ENCODE data around the gene MOCS1. TPM values are rescaled to one million over a fixed set of nuclear protein-coding genes. Genes with fewer than 3 reads are reported as not detected.
"Not testable (repeated sequence)": the region's sequence is repeated elsewhere in the genome, so short reads cannot be mapped to it uniquely, and the experiment has no call there.

MOCS1 gene
- total and polyA plus RNA-seq, 2 donors (not counting 1 experiment from before 2014, with no cell fraction given): 0.15 TPM; not detected in 1

- H3K27ac ChIP-seq (ENCODE audit: low read length in 2 of 2); H3K79me2 ChIP-seq (ENCODE audit: control insufficient read depth, insufficient read depth, low read length); H3K36me3 ChIP-seq (replicated peaks in 1 of 2; ENCODE audit: control extremely low read depth in 1 of 2, control insufficient read depth in 1 of 2, extremely low read depth in 1 of 2, insufficient read depth in 2 of 2, low read length in 1 of 2); H3K9ac ChIP-seq (ENCODE audit: low read length); H4K20me1 ChIP-seq (ENCODE audit: control insufficient read depth, insufficient read depth, low read length, poor library complexity, severe bottlenecking); H3K27ac Mint-ChIP-seq; H3K4me1 Mint-ChIP-seq; CTCF ChIA-PET; H3K27me3 ChIP-seq (replicated peaks in 1 of 4; ENCODE audit: control extremely low read depth in 1 of 4, control insufficient read depth in 3 of 4, insufficient read depth in 4 of 4, low read length in 3 of 4); H3K9me3 ChIP-seq (ENCODE audit: control extremely low read depth in 1 of 3, control insufficient read depth in 2 of 3, insufficient read depth in 1 of 3, low read length in 2 of 3); DNase-seq; POLR2A ChIA-PET; H3K27me3 Mint-ChIP-seq; intact Hi-C loops (cut with micrococcal nuclease); ATAC-seq (ENCODE audit: low read depth); H2AFZ ChIP-seq (ENCODE audit: insufficient read depth, low read depth, low read length, poor library complexity, severe bottlenecking); H3K4me2 ChIP-seq (replicated peaks; ENCODE audit: low read depth, low read length, poor library complexity, severe bottlenecking); H3K4me1 ChIP-seq (ENCODE audit: control insufficient read depth in 2 of 2, insufficient read depth in 2 of 2, low read length in 2 of 2); H3K4me3 Mint-ChIP-seq; H3K4me3 ChIP-seq (ENCODE audit: control extremely low read depth in 1 of 5, extremely low read depth in 1 of 5, insufficient read depth in 1 of 5, low read depth in 2 of 5, low read length in 4 of 5); H3K9me3 Mint-ChIP-seq (ENCODE audit: insufficient read depth): not testable (repeated sequence)
- 78% methylated on average over 5 of the region's 5 CpGs for WGBS (ENCODE audit: insufficient coverage)
These were observed 36.9 kb upstream of the MOCS1 start for GRCh38 chr6:39971131-39971530.

GRCh38 chr6:39965751-39966150, 31.5 kb upstream of the MOCS1 start:
- ChIA-PET POLR2A (no interaction called here), CTCF (no interaction called here)
- Histone ChIP-seq H3K36me3 (replicated peaks in 1 of 2; ENCODE audit: control extremely low read depth in 1 of 2, control insufficient read depth in 1 of 2, extremely low read depth in 1 of 2, insufficient read depth in 2 of 2, low read length in 1 of 2) (no peaks in the 10 kb centered on the region), H3K4me2 (replicated peaks; ENCODE audit: low read depth, low read length, poor library complexity, severe bottlenecking) (no peak overlapping the region), H4K20me1 (ENCODE audit: control insufficient read depth, insufficient read depth, low read length, poor library complexity, severe bottlenecking) (no peaks in the 10 kb centered on the region), H3K4me3 (ENCODE audit: control extremely low read depth in 1 of 5, extremely low read depth in 1 of 5, insufficient read depth in 1 of 5, low read depth in 2 of 5, low read length in 4 of 5) (no peak overlapping the region), H3K9me3 (ENCODE audit: control extremely low read depth in 1 of 3, control insufficient read depth in 2 of 3, insufficient read depth in 1 of 3, low read length in 2 of 3) (peaks cover 0 to 3% (median 0%) of the 10 kb centered on the region in 3 donors), H3K79me2 (ENCODE audit: control insufficient read depth, insufficient read depth, low read length) (no peaks in the 10 kb centered on the region), H3K4me1 (ENCODE audit: control insufficient read depth in 2 of 2, insufficient read depth in 2 of 2, low read length in 2 of 2) (no peaks in the 10 kb centered on the region), H3K27me3 (replicated peaks in 1 of 4; ENCODE audit: control extremely low read depth in 1 of 4, control insufficient read depth in 3 of 4, insufficient read depth in 4 of 4, low read length in 3 of 4) (peaks cover 0 to 6% (median 0%) of the 10 kb centered on the region in 4 experiments), H3K27ac (ENCODE audit: low read length in 2 of 2) (no peak overlapping the region), H2AFZ (ENCODE audit: insufficient read depth, low read depth, low read length, poor library complexity, severe bottlenecking) (no peak overlapping the region), H3K9ac (ENCODE audit: low read length) (no peak overlapping the region)
- 100% methylated on average over 1 of the region's 2 CpGs for WGBS (ENCODE audit: insufficient coverage)
- intact Hi-C loops (cut with micrococcal nuclease): no loop called here
- H3K4me1 Mint-ChIP-seq: no peaks in the 10 kb centered on the region
- DNase-seq (no peak), ATAC-seq (ENCODE audit: low read depth) (no peak)
- no peak overlapping the region for H3K27ac Mint-ChIP-seq
- peaks cover 7% of the 10 kb centered on the region for H3K27me3 Mint-ChIP-seq
- no peak overlapping the region for H3K4me3 Mint-ChIP-seq
- H3K9me3 Mint-ChIP-seq (ENCODE audit: insufficient read depth): peaks cover 4% of the 10 kb centered on the region
- TF ChIP-seq EZH2 (IDR thresholded peaks at IDR 0.05; ENCODE audit: borderline replicate concordance, insufficient read depth, low read depth, low read length, poor library complexity, severe bottlenecking): no peak
- TF ChIP-seq, protein P1, sequence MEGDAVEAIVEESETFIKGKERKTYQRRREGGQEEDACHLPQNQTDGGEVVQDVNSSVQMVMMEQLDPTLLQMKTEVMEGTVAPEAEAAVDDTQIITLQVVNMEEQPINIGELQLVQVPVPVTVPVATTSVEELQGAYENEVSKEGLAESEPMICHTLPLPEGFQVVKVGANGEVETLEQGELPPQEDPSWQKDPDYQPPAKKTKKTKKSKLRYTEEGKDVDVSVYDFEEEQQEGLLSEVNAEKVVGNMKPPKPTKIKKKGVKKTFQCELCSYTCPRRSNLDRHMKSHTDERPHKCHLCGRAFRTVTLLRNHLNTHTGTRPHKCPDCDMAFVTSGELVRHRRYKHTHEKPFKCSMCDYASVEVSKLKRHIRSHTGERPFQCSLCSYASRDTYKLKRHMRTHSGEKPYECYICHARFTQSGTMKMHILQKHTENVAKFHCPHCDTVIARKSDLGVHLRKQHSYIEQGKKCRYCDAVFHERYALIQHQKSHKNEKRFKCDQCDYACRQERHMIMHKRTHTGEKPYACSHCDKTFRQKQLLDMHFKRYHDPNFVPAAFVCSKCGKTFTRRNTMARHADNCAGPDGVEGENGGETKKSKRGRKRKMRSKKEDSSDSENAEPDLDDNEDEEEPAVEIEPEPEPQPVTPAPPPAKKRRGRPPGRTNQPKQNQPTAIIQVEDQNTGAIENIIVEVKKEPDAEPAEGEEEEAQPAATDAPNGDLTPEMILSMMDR (IDR thresholded peaks at IDR 0.05): no peak

Data from B cell (primary cell).